GM18502 (cell line): ENCODE measurements around the gene ZNF275.
"Not testable (repeated sequence)": the region's sequence is repeated elsewhere in the genome, so short reads cannot be mapped to it uniquely, and the experiment has no call there.

Experiments used
- ATAC-seq: cut with Tn5 transposase; IDR thresholded peaks from one replicate; pipeline ENCODE4 v1.9.1; 2021; ENCODE audit warnings: mild to moderate bottlenecking; ENCODE audit not compliant: unreplicated experiment, poor library complexity

ZNF275 gene, protein sequence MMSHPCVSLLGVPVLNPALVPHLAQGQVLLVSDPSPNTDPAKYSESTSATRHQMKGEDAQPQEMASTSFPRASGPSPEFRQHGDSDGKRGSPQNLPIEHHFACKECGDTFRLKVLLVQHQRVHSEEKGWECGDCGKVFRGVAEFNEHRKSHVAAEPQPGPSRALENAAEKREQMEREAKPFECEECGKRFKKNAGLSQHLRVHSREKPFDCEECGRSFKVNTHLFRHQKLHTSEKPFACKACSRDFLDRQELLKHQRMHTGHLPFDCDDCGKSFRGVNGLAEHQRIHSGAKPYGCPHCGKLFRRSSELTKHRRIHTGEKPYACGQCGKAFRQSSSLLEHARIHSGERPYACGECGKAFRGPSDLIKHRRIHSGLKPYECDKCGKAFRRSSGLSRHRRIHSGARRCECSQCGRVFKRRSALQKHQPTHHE

DNA sequence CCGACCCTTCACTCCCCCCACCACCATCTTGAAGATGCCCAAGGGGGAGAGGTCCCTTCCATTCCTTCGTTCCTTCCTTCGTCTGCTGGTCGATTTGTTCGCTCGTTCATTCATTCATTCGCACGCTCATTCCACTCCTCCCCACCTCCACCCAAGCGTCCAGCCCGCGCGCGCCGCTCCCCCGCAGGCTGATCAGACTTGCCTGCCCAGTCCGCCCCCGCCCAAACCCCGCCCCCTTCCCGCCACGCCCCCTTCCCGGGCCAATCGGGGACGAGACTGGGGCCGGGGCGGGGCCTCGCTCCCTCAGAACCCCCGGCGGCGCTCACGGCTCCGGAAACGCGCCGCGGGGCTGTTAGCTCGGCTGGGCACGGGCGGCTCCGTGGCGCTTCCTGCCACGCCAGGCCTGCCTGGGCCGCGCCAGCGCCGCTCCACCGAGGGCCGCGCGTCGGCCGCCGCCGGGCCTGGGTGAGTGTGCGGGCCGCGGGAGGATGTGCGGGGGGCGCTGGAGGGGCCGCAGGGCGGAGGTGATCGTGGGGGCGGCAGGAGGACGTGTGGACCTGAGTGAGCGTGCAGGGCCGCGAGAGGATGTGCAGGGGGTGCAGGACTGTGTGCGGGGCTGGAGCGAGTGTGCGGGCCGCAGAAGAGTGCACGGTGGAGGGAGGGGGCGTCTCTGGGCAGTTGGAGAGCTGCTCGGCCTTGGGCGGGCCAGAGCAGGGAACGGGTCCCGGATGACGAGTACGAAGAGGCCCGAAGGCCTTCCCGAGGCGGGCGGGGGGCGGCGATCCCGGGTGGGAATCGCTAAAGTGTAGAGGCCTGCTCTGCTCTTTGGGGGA lies at the start of gene ZNF275:
Gene ZNF275 (plus strand): TSS at position 333 of the 833 bp plus-strand sequence. CDS start 2,527 bp downstream, outside the sequence.
- peak; percentile 89 for ATAC-seq

DNA sequence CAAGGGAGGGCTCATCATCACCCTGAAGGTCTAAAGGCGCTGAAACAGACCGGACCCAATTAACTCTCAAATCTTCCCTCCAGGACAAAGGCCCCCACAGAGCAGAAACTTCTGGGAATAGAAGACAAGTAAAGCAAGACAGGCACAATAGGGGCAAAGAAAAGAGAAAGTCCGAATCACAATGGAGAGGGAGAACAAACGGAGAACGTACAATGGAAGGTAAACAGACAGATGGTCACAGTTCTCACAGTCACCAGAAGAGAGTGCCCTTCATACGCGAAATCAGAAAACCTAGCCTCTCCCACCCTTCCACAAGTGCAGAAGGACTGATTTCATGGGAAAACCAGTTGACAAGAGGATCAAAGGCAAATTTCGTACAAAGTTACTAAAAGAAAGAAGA lies 48.3 kb upstream of the ZNF275 start:
- ATAC-seq = not testable (repeated sequence)

DNA sequence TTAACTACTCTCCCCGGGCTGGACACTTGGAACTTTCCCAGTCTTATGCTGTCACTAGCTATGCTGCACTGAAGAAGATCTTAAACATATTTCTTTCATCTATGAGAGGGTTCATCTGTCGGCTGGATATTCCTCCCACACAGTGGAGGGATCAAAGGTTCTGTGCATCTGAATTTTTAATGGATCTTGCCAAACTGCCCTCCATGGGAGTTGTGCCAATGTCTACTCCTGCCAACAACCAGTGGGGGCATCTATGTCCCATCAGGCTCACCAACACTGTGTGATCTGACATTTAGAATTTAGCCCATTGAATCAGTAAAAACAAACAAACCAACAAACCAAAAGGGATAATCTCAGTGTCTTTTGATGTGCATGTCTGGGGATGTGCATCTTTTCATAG lies 45.1 kb upstream of the ZNF275 start:
- ATAC-seq = not testable (repeated sequence)

DNA sequence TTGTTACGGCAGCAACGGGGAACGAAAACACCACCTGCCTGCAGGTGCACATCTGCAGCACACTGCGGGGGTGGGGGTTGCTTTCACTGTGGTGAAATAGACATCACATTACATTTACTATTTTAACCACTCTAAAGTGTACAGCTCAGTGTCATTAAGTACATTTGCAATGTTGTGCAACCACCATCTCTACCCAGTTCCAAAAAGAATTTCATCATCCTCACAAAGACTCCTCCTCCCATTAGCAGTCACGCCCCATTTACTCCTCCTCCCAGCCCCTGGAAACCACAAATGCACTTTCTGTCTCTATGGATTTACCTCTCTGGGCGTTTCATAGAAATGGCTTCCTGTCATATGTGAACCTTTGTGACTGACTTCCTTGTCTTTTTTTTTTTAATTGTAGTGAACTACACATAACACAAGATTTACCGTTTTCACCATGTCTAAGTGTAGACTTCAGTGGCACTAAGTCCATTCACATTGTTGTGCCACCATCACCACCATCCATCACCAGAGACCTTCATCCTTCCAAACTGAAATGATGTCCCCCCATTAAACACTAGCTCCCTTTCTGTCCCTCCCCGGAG lies 40.4 kb upstream of the ZNF275 start:
- peak; percentile 43 for ATAC-seq

DNA sequence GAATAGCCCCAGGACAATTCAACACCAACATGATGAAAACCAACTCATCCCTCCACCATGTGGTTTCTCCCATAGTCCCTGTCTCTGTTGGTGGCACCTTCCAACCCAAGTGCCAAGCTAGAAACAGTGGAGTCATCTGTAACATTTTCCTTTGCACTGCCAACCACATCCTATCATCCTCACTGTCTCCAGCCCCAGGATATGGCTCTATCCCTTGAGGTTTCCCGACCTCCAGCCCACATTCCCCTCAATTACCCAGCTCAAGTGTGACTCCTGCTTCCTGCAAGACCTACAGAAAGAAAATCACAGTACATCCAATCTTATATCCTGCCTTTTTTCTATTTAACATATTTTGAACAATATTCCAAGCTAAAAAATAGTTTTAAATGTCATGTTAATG lies 36.6 kb upstream of the ZNF275 start:
- no peak for ATAC-seq

DNA sequence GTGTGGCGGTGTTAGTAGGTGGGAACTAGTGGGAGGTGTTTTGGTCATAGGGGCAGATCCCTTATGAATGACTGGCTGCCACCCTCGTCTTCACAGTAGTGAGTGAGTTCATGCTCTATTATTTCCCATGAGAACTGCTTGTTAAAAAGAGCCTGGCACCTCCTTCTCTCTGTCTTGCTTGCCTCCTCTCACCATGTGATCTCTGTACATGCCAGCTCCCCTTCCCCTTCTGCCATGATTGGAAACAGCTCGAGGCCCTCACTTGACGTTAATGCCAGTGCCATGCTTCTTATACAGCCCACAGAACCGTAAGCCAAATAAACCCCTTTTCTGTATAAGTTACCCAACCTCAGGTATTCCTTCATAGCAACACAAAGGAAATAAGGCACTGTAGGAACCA lies 34.1 kb upstream of the ZNF275 start:
- ATAC-seq = no peak

DNA sequence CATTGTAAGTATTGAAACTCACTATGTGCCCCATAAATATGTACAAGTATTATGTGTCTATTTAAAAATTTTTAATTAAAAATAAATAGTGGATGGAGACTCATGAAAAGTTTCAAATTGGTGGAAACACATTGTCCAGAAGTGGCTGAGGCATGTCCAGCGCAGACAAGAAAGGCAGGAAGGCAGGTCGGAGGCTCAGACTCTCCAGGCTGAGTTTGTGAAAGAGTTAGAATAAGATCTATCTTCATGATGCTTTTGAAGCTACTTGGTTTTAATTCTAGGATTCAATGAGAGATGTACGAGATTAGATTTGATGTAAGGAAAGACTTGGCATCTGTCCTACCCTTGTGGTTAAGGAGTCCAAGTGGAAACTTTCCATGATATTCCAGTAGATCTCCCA lies 32.2 kb upstream of the ZNF275 start:
- no peak for ATAC-seq

DNA sequence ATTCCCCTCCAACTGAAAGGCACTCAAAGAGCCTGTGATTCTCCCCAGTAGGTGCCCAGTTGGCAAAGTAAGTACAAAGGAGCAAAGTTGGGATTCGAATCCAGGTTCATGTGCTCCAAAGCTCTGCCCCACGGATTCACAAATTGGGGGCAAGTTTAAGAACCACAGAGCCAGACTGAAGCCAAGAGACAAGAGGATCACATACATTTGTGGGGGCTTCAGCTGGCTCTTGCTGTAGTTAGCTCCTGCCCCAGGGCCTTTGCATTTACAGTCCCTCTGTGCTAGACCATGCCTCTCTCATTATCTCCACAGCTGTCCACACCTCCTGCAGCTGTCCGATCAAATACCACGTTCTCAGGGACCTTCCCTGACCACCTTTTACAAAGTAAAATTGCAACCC lies 31.2 kb upstream of the ZNF275 start:
- ATAC-seq = no peak

DNA sequence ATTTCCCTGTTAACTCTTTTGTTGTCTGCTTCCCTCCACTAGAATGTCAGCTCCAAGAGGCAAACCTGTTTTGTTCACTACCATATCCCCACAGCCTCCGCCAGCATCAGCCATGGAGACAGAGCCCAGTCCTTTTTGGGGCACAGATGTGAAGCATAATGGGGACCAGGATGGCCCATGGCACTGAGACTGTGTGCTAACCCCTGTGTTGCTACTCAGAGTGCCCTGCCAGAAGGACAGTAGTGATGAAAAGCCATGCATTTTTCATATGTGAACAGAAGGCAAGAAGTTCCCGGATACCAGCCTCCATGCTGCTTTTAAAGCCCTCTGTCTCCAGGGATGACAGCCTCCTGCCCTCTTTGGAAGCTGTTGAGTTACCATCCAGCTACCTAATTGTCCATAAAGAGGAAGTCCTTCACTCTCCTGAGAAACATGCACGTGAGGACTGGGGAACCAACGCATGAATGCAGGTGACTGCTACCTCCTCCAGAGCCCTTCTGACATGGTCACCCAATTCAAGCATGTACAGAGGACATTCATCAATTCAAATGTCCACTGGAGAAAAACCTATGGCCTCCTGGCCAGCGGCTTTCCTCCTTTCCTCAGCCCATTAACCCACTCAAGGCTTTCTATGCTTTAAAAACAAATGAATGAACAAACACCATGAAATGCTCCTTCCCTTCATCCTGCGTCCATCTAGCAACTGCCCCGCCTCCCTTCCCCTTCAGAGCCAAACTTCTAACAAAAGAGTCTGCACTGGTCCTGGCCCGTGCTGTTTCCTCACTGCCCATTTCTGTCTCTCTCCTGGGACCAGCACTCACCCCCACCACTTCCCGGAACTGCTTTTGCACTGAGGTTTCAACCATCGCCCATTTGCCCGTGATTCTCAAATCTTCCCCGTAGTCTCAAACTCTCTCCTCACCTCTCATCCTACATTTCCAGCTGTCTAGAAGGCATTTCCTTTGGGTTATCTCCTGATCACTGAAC lies 30.4 kb upstream of the ZNF275 start:
- ATAC-seq = no peak

DNA sequence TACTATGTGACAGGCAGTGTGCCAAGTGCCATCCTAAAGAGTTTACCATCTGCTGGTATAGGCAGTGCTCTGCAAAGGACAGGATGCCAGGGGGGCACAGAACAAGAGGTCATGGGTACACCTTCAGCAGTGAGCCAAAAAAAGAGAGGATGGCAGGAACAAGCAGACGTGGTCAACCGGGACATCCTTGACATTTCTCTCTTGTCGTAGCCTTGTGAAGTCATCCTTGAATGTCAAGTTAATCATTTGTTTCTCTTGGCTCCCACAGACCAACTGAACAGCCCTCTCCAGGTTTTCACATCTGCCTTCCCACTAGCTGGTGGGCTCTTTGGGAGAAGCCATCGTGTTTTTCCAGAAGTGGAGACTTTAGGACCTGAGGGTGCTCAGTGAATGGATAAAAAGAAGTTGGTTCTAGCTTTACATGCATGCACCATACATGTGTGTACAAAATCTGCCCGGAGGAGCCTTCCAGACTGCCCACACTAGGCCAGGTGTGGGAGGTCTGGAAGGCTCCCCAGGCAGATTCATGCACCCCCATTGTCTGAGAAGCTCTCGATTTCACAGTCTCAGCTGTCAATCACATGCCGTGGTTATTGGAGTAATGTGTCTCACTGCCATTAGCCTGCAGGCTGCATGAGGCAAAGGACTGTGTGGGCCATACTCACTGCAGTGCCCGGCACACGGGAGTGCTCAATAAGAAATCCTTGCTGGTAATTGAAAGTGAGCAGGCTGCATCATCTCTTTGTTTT lies 28.8 kb upstream of the ZNF275 start:
- ATAC-seq = no peak

DNA sequence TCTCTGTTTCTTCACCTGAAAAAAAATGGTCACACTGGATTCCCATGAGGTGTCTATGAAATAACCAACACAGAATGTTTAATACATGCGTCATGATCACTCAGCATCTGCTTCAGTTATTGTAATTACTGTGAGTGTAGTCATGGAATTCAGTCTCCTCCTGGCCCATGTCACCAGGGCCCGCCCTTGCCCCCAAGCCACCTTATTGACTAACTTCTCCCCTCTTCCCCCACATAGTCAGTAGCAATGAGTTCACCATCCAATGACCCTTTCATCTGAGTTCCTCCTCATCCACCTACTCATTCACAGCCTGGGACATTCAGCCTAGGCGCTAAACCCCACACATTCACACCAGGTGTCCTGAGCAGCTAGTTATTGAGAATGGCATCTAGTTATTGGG lies 28.0 kb upstream of the ZNF275 start:
- no peak for ATAC-seq

DNA sequence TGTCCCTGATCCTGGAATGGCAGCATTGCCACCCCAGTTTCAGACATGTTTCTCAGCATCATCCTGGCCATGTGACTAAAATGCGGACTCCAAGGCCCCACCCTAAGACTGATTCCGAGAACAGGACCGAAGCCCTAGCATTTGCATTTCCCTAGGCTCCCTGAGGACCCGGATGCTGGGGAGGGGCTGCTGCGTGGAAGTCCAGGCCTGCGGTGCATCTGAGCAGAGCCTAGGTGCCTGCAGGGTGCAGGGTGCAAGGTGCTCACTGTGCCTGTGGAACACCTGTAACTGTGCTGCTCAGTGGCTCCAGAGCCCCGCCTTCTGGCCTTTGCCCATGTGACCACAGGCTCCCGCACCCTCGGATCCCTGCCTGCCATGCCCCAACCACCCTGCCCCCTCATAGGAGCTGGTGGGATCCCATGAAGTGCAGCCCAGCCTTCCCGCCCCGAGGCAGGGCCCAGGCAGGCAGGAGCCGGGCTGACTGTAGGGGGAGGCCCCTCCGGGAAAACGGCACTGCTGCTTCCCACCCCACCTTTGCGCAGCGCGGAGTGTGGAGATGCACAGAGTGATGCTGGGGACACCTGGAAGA lies 27.3 kb upstream of the ZNF275 start:
- ATAC-seq = no peak

DNA sequence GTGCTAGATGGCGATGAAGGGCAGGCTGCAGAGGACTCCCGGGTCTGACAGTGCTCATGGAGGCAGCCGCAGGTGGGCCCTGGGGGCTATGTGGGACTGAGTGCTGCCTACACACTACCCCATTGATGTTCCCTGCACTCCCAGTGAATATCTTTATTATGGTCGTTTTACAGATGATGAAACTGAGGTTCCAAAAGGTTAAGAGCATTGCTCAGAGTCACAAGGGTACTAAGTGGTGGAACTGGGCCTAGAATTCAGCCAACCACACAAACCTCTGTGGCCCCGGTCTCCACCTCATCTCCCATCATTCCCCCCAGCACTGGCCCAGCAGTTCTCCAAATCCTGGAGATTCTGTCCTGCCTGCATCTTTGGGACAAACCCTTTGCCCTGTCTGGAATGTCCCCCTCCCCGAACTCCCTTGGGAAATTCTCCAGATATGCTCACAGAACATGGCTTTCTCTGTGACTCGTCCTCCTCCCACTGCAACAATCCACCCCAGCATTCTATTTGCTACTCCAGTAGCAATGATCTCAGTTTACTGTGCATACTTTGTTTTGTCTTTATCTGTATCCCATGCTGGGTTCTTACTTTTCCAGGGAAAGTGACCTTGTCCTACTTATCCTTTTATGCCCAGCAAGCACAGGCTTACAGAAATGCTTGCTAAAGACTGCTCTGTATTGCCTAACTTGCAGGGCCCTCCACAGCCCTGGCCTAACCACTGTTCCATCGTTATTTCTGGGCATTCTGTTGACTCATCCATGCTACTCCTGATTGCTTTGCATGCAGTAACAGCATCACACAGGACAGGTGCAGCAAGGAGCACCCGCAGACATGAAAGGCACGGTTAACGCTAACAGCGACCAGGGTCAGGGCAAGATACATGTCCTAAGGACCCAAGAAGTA lies 26.4 kb upstream of the ZNF275 start:
- ATAC-seq = no peak

DNA sequence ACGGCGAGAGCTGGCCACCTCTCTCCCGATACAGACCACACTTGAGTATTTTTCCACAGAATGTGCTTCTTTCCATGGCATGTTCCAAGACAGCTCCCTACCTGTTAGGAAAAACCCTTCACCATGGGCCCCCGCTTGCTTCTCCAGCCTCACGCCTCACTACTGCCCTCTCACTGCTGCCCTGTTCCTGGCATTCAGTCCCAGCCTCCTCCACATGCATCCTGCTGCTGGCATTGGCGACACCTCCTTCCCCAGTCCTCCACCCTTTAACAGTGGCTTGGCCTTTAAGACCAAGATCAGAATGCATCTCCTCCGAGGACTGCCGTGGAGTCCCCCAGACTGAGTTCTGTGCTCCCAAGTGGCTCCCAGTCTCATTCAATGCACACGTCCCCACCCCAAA lies 23.1 kb upstream of the ZNF275 start:
- no peak for ATAC-seq

DNA sequence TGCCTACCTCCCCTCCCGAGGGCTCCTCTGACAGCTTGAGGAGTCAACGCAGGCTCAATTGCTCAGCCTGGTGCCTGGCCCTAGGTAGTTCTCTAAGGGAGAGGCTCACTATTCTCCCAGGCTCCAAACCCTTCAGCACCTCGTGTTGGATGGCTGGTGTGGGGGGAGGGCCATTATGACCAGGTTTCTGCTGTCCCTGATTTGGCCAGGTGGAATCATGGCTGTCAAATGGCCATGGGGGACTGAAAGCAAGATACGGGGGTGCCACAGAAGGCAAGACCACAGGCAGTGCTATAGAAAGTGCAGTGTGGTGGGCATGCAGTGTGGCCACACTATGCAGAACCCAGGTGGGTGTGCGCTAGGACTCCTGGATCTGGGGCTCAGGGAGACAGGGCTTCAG lies 21.9 kb upstream of the ZNF275 start:
- no peak for ATAC-seq

DNA sequence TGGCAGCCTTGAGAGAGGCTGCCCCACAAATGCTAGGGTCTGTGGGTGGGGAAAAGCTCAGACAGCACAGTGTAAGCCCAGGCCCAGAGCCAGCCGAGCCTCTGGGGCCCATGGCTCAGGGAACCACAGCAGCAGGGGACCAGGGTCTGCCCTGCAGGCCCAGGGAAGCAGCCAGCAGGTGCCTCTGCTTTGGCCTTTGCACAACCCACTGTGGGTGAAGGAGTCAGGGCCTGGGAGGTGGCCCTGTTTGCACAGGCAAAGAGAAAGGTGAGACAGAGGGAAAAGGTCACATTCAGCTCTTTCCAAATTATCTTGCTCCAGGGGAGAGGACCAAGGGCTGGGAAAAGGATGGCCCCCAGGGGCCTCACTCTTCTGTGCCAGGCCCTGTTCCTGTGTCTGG lies 21.1 kb upstream of the ZNF275 start:
- ATAC-seq = no peak

DNA sequence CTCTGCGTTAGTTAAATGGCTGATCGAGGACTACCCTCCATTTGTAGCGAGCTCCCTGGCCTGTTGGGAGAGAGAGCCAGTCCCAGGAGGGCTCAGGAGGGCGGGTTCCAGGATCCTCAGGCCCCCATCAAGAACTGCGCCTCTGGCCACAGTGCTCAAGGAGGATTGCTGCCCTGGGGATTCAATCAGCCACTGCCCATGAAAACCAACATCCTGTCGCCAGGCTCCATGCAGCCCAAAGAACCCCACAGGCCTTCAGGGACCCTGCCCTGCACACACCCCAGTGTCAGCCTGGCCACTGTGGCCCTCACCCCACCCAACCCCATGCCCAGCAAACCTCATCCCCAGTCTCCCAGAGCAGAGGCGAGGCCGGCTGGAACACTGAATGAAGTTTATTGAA lies 16.6 kb upstream of the ZNF275 start:
- ATAC-seq = no peak
